SIG-M5 treated with dmso at 0.1 percent for 504 hours (cell line): ENCODE measurements around the gene SLC20A1.
"Not testable (repeated sequence)": the region's sequence is repeated elsewhere in the genome, so short reads cannot be mapped to it uniquely, and the experiment has no call there.

Experiments
- DNase-seq: peaks from one replicate; lab custom pipeline; 2025; ENCODE audit not compliant: unreplicated experiment; lab: John Stamatoyannopoulos, UW

Gene SLC20A1

GRCh38 chr2:112645310-112646101, at the start of gene SLC20A1:
Gene SLC20A1, plus strand, starts transcription at chr2:112645939. Its CDS starts 890 bp downstream, at chr2:112646829.
- peak; percentile 95 for DNase-seq

- DNase-seq: no peak
These were observed 48.0 kb upstream of the SLC20A1 start for GRCh38 chr2:112597537-112598322.

- DNase-seq: no peak
These were observed 45.1 kb upstream of the SLC20A1 start for GRCh38 chr2:112600634-112601033.

GRCh38 chr2:112601754-112602153, 44.0 kb upstream of the SLC20A1 start:
- no peak for DNase-seq

GRCh38 chr2:112602917-112603316, 42.8 kb upstream of the SLC20A1 start:
- DNase-seq: no peak

- no peak for DNase-seq
These were observed 42.0 kb upstream of the SLC20A1 start for GRCh38 chr2:112603731-112604130.

- DNase-seq: no peak
These were observed 40.8 kb upstream of the SLC20A1 start for GRCh38 chr2:112604952-112605351.

- DNase-seq: no peak
These were observed 39.8 kb upstream of the SLC20A1 start for GRCh38 chr2:112605926-112606325.

GRCh38 chr2:112606547-112606946, 39.2 kb upstream of the SLC20A1 start:
- no peak for DNase-seq

- DNase-seq: no peak
These were observed 37.9 kb upstream of the SLC20A1 start for GRCh38 chr2:112607680-112608438.

- not testable (repeated sequence) for DNase-seq
These were observed 36.4 kb upstream of the SLC20A1 start for GRCh38 chr2:112609320-112609719.

- not testable (repeated sequence) for DNase-seq
These were observed 33.5 kb upstream of the SLC20A1 start for GRCh38 chr2:112612283-112612682.

GRCh38 chr2:112614201-112614840, 31.4 kb upstream of the SLC20A1 start:
- no peak for DNase-seq

GRCh38 chr2:112615051-112615450, 30.7 kb upstream of the SLC20A1 start:
- no peak for DNase-seq

GRCh38 chr2:112615798-112616197, 29.9 kb upstream of the SLC20A1 start:
- not testable (repeated sequence) for DNase-seq

GRCh38 chr2:112618383-112618782, 27.4 kb upstream of the SLC20A1 start:
- peak; percentile 70 for DNase-seq

GRCh38 chr2:112621790-112622527, 23.8 kb upstream of the SLC20A1 start:
- DNase-seq: no peak

- DNase-seq: peak; percentile 35
These were observed 23.2 kb upstream of the SLC20A1 start for GRCh38 chr2:112622528-112622849.

- DNase-seq: peak; percentile 77
These were observed 21.6 kb upstream of the SLC20A1 start for GRCh38 chr2:112623913-112624777.
